Measurements from ENCODE around the gene GRB7.
"Not testable (repeated sequence)": the region's sequence is repeated elsewhere in the genome, so short reads cannot be mapped to it uniquely, and the experiment has no call there.

Gene GRB7

GRCh38 chr17:39744836-39745215, 7.1 kb downstream of the GRB7 start:
- no peak for TF ChIP-seq CTCF (conservative IDR thresholded peaks at IDR 0.05)
- no peak overlapping the region for H3K27ac ChIP-seq

- no peak for TF ChIP-seq CTCF (conservative IDR thresholded peaks at IDR 0.05)
- no peak overlapping the region for H3K27ac ChIP-seq
Observed at GRCh38 chr17:39745335-39746144, 7.8 kb downstream of the GRB7 start.

- no peak for TF ChIP-seq CTCF (conservative IDR thresholded peaks at IDR 0.05)
- no peak overlapping the region for H3K27ac ChIP-seq
Observed at GRCh38 chr17:39746145-39746461, 8.4 kb downstream of the GRB7 start.

GRCh38 chr17:39747745-39748144, 10.0 kb downstream of the GRB7 start:
- H3K27ac ChIP-seq, result no peak overlapping the region
- TF ChIP-seq CTCF (conservative IDR thresholded peaks at IDR 0.05), result no peak

GRCh38 chr17:39748444-39749034, 10.8 kb downstream of the GRB7 start:
- not testable (repeated sequence) for H3K27ac ChIP-seq

GRCh38 chr17:39750131-39751015, 12.6 kb downstream of the GRB7 start:
- no peak overlapping the region; the same call in 1 of the 2 replicates for H3K27ac ChIP-seq
- TF ChIP-seq CTCF (conservative IDR thresholded peaks at IDR 0.05), result no peak

GRCh38 chr17:39751016-39751543, 13.3 kb downstream of the GRB7 start:
- no peak overlapping the region for H3K27ac ChIP-seq
- no peak for TF ChIP-seq CTCF (conservative IDR thresholded peaks at IDR 0.05)
